Ishikawa (cell line): ENCODE data around the gene TLR3.

Experiments used
- EGR1 ChIP-seq: IDR thresholded peaks from 2 replicates; pipeline ENCODE4 v1.6.1; 2012
- YY1 ChIP-seq: IDR thresholded peaks from 2 replicates; pipeline ENCODE4 v1.6.1; 2012; ENCODE audit warnings: low read depth

GRCh38 chr4:186081202-186081807 is 12.3 kb downstream of the TLR3 start:
- TF ChIP-seq EGR1 (no peak), YY1 (no peak)
